A549 treated with GW870086 at 1 μM for 4 hours (cell line): ENCODE data around the gene PRG2. TPM values are rescaled to one million over a fixed set of nuclear protein-coding genes. Genes with fewer than 3 reads are reported as not detected.

ENCODE experiments used
- total RNA-seq: library from RNA; stranded (reverse); fragments of 200-300 nt; extraction: Qiagen RNA extraction; gene quantifications from 5 replicates; pipeline ENCODE4 v1.2.3, GENCODE V29; 2022; ENCODE audit warnings: low read depth

PRG2 gene
- not detected in 5 replicates for total RNA-seq

GRCh38 chr11:57390535-57390934 is at the start of gene PRG2:
Gene PRG2 (minus strand): TSS chr11:57390650. CDS start chr11:57389944, 706 bp downstream.

GRCh38 chr11:57426929-57427726 is 36.7 kb upstream of the PRG2 start, which contains the start of gene SLC43A3:
Gene SLC43A3 (minus strand): TSS chr11:57427121. CDS start chr11:57426172, 949 bp downstream.

GRCh38 chr11:57380975-57381374 is 9.5 kb downstream of the PRG2 start, which contains the start of gene PRG3:
Gene PRG3 (minus strand): TSS chr11:57381150. CDS start chr11:57380708, 442 bp downstream.

GRCh38 chr11:57338142-57338541 is 52.3 kb downstream of the PRG2 start, which contains the start of gene P2RX3:
Gene P2RX3 (plus strand): TSS chr11:57338352. CDS start chr11:57338551, 199 bp downstream.

Other genes with a start within 250 kb of the PRG2 start
- not detected in 5 replicates for gene LRRC55, start 208.7 kb downstream of the PRG2 start, total RNA-seq
- gene APLNR, start 153.4 kb downstream of the PRG2 start, total RNA-seq = 0.05 TPM in 1 of 5 replicates, not detected in the others
- 71.5 to 93.7 TPM (median 88.7 TPM) in 5 replicates for gene TNKS1BP1, start 65.7 kb downstream of the PRG2 start, total RNA-seq
- 204 to 235 TPM (median 224 TPM) in 5 replicates for gene SSRP1, start 54.8 kb downstream of the PRG2 start, total RNA-seq
- 0.08 to 0.17 TPM (median 0.11 TPM) in 4 of 5 replicates, not detected in the other for gene P2RX3, start 52.3 kb downstream of the PRG2 start, total RNA-seq
- not detected in 5 replicates for gene PRG3, start 9.5 kb downstream of the PRG2 start, total RNA-seq
- gene SLC43A3, start 36.5 kb upstream of the PRG2 start, total RNA-seq = 0.26 to 1.3 TPM (median 0.53 TPM) in 5 replicates
- gene RTN4RL2, start 69.9 kb upstream of the PRG2 start, total RNA-seq = 50.4 to 95.0 TPM (median 89.7 TPM) in 5 replicates
- 1.9 to 2.8 TPM (median 2.6 TPM) in 5 replicates for gene SLC43A1, start 125.1 kb upstream of the PRG2 start, total RNA-seq
- 141 to 185 TPM (median 160 TPM) in 5 replicates for gene TIMM10, start 140.1 kb upstream of the PRG2 start, total RNA-seq
- gene SMTNL1, start 146.9 kb upstream of the PRG2 start, total RNA-seq = not detected in 5 replicates
- 35.0 to 43.1 TPM (median 41.4 TPM) in 5 replicates for gene UBE2L6, start 177.0 kb upstream of the PRG2 start, total RNA-seq
- 0.34 to 1.2 TPM (median 0.87 TPM) in 5 replicates for gene SERPING1, start 207.0 kb upstream of the PRG2 start, total RNA-seq